HCT116 (cell line): ENCODE data around the gene DOP1B. TPM values are rescaled to one million over a fixed set of nuclear protein-coding genes. Genes with fewer than 3 reads are reported as not detected.

Experiments
- ATAC-seq: fragments of 200-7000 bp; cut with Tn5 transposase; 2 replicates; pipeline ENCODE4 v1.9.1; 2020; ENCODE audit warnings: mild to moderate bottlenecking, moderate library complexity
- BruUV-seq: library from RNA; stranded (reverse); fragments of 400-500 nt; replicated peaks from 2 replicates; lab custom pipeline; 2021; lab: Mats Ljungman, UMichigan
- CTCF ChIA-PET: fragments of 300-600 bp; sonication (Branson Sonifier 250); formaldehyde crosslinking; loops from one replicate; lab custom pipeline; 2021; ENCODE audit warnings: antibody characterized with exemption; lab: Charles Lee
- POLR2A ChIA-PET: fragments of 300-600, 350-600 bp; sonication (Branson Sonifier 250); formaldehyde crosslinking; loops from one replicate; lab custom pipeline; 2021; ENCODE audit warnings: antibody characterized with exemption; lab: Charles Lee
- RAD21 ChIA-PET, 2 experiments: fragments of 300-600 bp; sonication (Branson Sonifier 250); formaldehyde crosslinking; loops; one replicate each; lab custom pipeline; 2023; ENCODE audit warnings: low total read pairs in 2 of 2; ENCODE audit not compliant: uncharacterized antibody in 2 of 2, unreplicated experiment in 2 of 2, low non-redundant PET in 1 of 2; lab: Charles Lee
- DNase-seq: peaks from one replicate; pipeline ENCODE4 v3.0.0-alpha.2; 2010; ENCODE audit warnings: low read depth, low spot score
- H2AFZ ChIP-seq: fragments of 200-600 bp; shearing (Covaris generic), sonication (generic); 2 replicates; pipeline ENCODE4 v1.6.1; 2017; ENCODE audit warnings: low read depth, mixed run types, mixed read lengths, antibody characterized with exemption, low read length; ENCODE audit not compliant: poor library complexity, severe bottlenecking
- H3K27ac ChIP-seq: 2 replicates; pipeline ENCODE4 v1.5.1; 2012; ENCODE audit warnings: low read depth, low read length
- H3K27me3 ChIP-seq: fragments of 200-600 bp; sonication (generic); 2 replicates; pipeline ENCODE4 v1.6.1; 2016; ENCODE audit warnings: mixed run types, low read length, mixed read lengths; ENCODE audit not compliant: insufficient read depth
- H3K36me3 ChIP-seq, 2 experiments: fragments of 200-500 bp in 1 of 2; fragments of 200-600 bp in 1 of 2; sonication (Bioruptor generic) in 1 of 2; sonication (generic) in 1 of 2; 2 replicates each; pipeline versions ENCODE4 v1.5.1 to v1.6.1; 2014 to 2016; ENCODE audit warnings: low read length in 2 of 2, inconsistent platforms in 1 of 2, mixed read lengths in 1 of 2, mixed run types in 1 of 2; ENCODE audit not compliant: insufficient read depth in 2 of 2, control insufficient read depth in 1 of 2
- H3K4me1 ChIP-seq, 2 experiments: fragments of 200-600 bp in 1 of 2; sonication (generic) in 1 of 2; 2 replicates each; pipeline versions ENCODE4 v1.5.1 to v1.6.1; 2012 to 2017; ENCODE audit warnings: low read length in 2 of 2, inconsistent platforms in 1 of 2, mild to moderate bottlenecking in 1 of 2, mixed read lengths in 1 of 2, mixed run types in 1 of 2, moderate library complexity in 1 of 2; ENCODE audit not compliant: insufficient read depth in 2 of 2, control insufficient read depth in 1 of 2
- H3K4me2 ChIP-seq: fragments of 200-600 bp; sonication (generic); 2 replicates; pipeline ENCODE4 v1.6.1; 2017; ENCODE audit warnings: mixed run types, low read length, mixed read lengths
- H3K4me3 ChIP-seq, 2 experiments: fragments of 200-600 bp in 1 of 2; sonication (generic) in 1 of 2; replicated peaks in 1 of 2; 2 replicates each; pipeline ENCODE4 v1.5.1; 2011 to 2016; ENCODE audit warnings: low read length in 2 of 2, control low read depth in 1 of 2, low read depth in 1 of 2, mild to moderate bottlenecking in 1 of 2, mixed read lengths in 1 of 2, mixed run types in 1 of 2
- H3K79me2 ChIP-seq: fragments of 200-600 bp; sonication (generic); 2 replicates; pipeline ENCODE4 v1.6.1; 2017; ENCODE audit warnings: mild to moderate bottlenecking, mixed run types, low read length, moderate library complexity, mixed read lengths; ENCODE audit not compliant: insufficient read depth
- H3K9ac ChIP-seq: fragments of 200-600 bp; sonication (generic); 2 replicates; pipeline ENCODE4 v1.6.1; 2016; ENCODE audit warnings: low read length, mixed read lengths
- H3K9me2 ChIP-seq: fragments of 200-600 bp; sonication (generic), shearing (Covaris generic); 2 replicates; pipeline ENCODE4 v1.6.1; 2017; ENCODE audit warnings: mixed run types, mild to moderate bottlenecking, moderate library complexity; ENCODE audit not compliant: insufficient read depth
- H3K9me3 ChIP-seq, 2 experiments: fragments of 200-500 bp in 1 of 2; fragments of 200-600 bp in 1 of 2; sonication (Bioruptor generic) in 1 of 2; sonication (generic) in 1 of 2; 2 replicates each; pipeline ENCODE4 v1.6.1; 2014 to 2017; ENCODE audit warnings: low read length in 2 of 2, mixed read lengths in 2 of 2, inconsistent platforms in 1 of 2, low read depth in 1 of 2, mild to moderate bottlenecking in 1 of 2, mixed run types in 1 of 2, moderate library complexity in 1 of 2; ENCODE audit not compliant: control insufficient read depth in 1 of 2, insufficient read depth in 1 of 2
- H4K20me1 ChIP-seq: fragments of 200-600 bp; sonication (generic), shearing (Covaris generic); 2 replicates; pipeline ENCODE4 v1.6.1; 2017; ENCODE audit warnings: mixed run types, mild to moderate bottlenecking, moderate library complexity; ENCODE audit not compliant: insufficient read depth
- ATF3 ChIP-seq: IDR thresholded peaks from 2 replicates; pipeline ENCODE4 v1.6.1; 2012
- CBX3 ChIP-seq: IDR thresholded peaks from 2 replicates; pipeline ENCODE4 v1.6.1; 2012; ENCODE audit warnings: low read depth
- CEBPB ChIP-seq: IDR thresholded peaks from 2 replicates; pipeline ENCODE4 v1.6.1; 2012; ENCODE audit warnings: low read depth
- CTCF ChIP-seq, 3 experiments: fragments of 200-600 bp in 1 of 3; sonication (generic) in 1 of 3; IDR thresholded peaks in 2 of 3; conservative IDR thresholded peaks in 1 of 3; 2 replicates each; pipeline ENCODE4 v1.5.1; 2012 to 2017; ENCODE audit warnings: low read depth in 2 of 3, low read length in 2 of 3, antibody characterized with exemption in 1 of 3, borderline replicate concordance in 1 of 3, control low read depth in 1 of 3, mild to moderate bottlenecking in 1 of 3, mixed read lengths in 1 of 3, mixed run types in 1 of 3, moderate library complexity in 1 of 3; ENCODE audit not compliant: insufficient read depth in 1 of 3
- ELF1 ChIP-seq: IDR thresholded peaks from 2 replicates; pipeline ENCODE4 v1.6.1; 2012; ENCODE audit warnings: low read depth, borderline replicate concordance
- EZH2 ChIP-seq: fragments of 200-600 bp; sonication (generic); IDR thresholded peaks from 2 replicates; pipeline ENCODE4 v1.6.1; 2017; ENCODE audit warnings: antibody characterized with exemption, mixed run types
- FOSL1 ChIP-seq: IDR thresholded peaks from 2 replicates; pipeline ENCODE4 v1.6.1; 2012; ENCODE audit warnings: low read depth
- JUND ChIP-seq: IDR thresholded peaks from 2 replicates; pipeline ENCODE4 v1.6.1; 2012
- MAX ChIP-seq: IDR thresholded peaks from 2 replicates; pipeline ENCODE4 v1.6.1; 2012
- POLR2AphosphoS5 ChIP-seq: IDR thresholded peaks from 2 replicates; pipeline ENCODE4 v1.6.1; 2011; ENCODE audit warnings: mild to moderate bottlenecking, low read depth, low read length, moderate library complexity
- RAD21 ChIP-seq: IDR thresholded peaks from 2 replicates; pipeline ENCODE4 v1.6.1; 2012; ENCODE audit warnings: low read depth, mild to moderate bottlenecking
- REST ChIP-seq: IDR thresholded peaks from 2 replicates; pipeline ENCODE4 v1.6.1; 2012; ENCODE audit warnings: low read depth
- SIN3A ChIP-seq: IDR thresholded peaks from 2 replicates; pipeline ENCODE4 v1.6.1; 2012; ENCODE audit warnings: low read depth
- SP1 ChIP-seq: IDR thresholded peaks from 2 replicates; pipeline ENCODE4 v1.6.1; 2012; ENCODE audit warnings: low read depth
- SRF ChIP-seq: IDR thresholded peaks from 2 replicates; pipeline ENCODE4 v1.6.1; 2012; ENCODE audit warnings: low read depth
- TCF7L2 ChIP-seq: IDR thresholded peaks from 2 replicates; pipeline ENCODE4 v1.7.0; 2011; ENCODE audit warnings: borderline replicate concordance, inconsistent platforms; ENCODE audit not compliant: insufficient read depth, insufficient read length; ENCODE audit errors: extremely low read depth
- YY1 ChIP-seq: IDR thresholded peaks from 2 replicates; pipeline ENCODE4 v1.6.1; 2011; ENCODE audit warnings: low read length, low read depth, moderate library complexity, mild to moderate bottlenecking; ENCODE audit not compliant: insufficient replicate concordance; ENCODE audit errors: extremely low read depth
- ZNF274 ChIP-seq: fragments of 200-500 bp; sonication (Bioruptor generic); IDR thresholded peaks from 2 replicates; pipeline ENCODE4 v1.6.1; 2014; ENCODE audit warnings: mild to moderate bottlenecking, low read depth, low read length, inconsistent platforms
- intact Hi-C: fragments of 100-400 bp; cut with micrococcal nuclease; formaldehyde crosslinking; loops from 2 replicates; pipeline ENCODE4 v1.10.0; 2022
- total RNA-seq: library from RNA; stranded (reverse); gene quantifications from one replicate; pipeline ENCODE4 v1.2.1, GENCODE V29; 2021; ENCODE audit not compliant: unreplicated experiment

The DOP1B gene
- total RNA-seq, 1 experiment from 2014 or later: 15.4 TPM

GRCh38 chr21:36125512-36126207 is 31.0 kb upstream of the DOP1B start:
- H3K4me3 ChIP-seq: no peak overlapping the region
- no peaks in the 10 kb centered on the region for H3K9me2 ChIP-seq
- H3K4me2 ChIP-seq: peak overlapping the region; percentile 15
- TF ChIP-seq CBX3: no peak
- no peak for TF ChIP-seq SRF
- no peak for TF ChIP-seq SP1
- TF ChIP-seq ELF1: no peak
- no peak for TF ChIP-seq JUND
- TF ChIP-seq POLR2AphosphoS5: no peak
- TF ChIP-seq YY1: no peak
- no peak for TF ChIP-seq ZNF274
- no peak for TF ChIP-seq CEBPB
- TF ChIP-seq RAD21: peak; percentile 37; the same call in 1 of the 2 replicates
- no peak for TF ChIP-seq ATF3
- TF ChIP-seq CTCF (IDR thresholded peaks at IDR 0.05 in 2 of 3, conservative IDR thresholded peaks at IDR 0.05 in 1 of 3; ENCODE audit: borderline replicate concordance in 1 of 3, insufficient read depth in 1 of 3, low read depth in 2 of 3, low read length in 2 of 3): peak; percentile 33 to 97 (median 96); a peak in 5 of 6 replicates
- TF ChIP-seq SIN3A: no peak
- no peak for TF ChIP-seq FOSL1
- no peak for TF ChIP-seq MAX
- no peak for TF ChIP-seq EZH2
- TF ChIP-seq TCF7L2: no peak
- no peak for TF ChIP-seq REST
- H3K9ac ChIP-seq: no peak overlapping the region
- BruUV-seq: no TSS peak
- no peaks in the 10 kb centered on the region for H4K20me1 ChIP-seq
- intact Hi-C loops: no loop called here
- H3K36me3 ChIP-seq: no peaks in the 10 kb centered on the region
- ATAC-seq (peak; percentile 40; the same call in 1 of the 2 replicates), DNase-seq (no peak)
- H3K4me1 ChIP-seq: peaks cover 5 to 20% of the 10 kb centered on the region in 2 experiments; a peak in 3 of 4 replicates
- peak overlapping the region; percentile 85 for H2AFZ ChIP-seq
- no peaks in the 10 kb centered on the region for H3K27me3 ChIP-seq
- H3K27ac ChIP-seq: no peak overlapping the region
- no peaks in the 10 kb centered on the region for H3K9me3 ChIP-seq
- ChIA-PET CTCF (interaction anchor here (0.9 to 1.5 kb wide), 3 partner anchors 13 to 25 kb away, joined by 3 to 5 read pairs (median 4); no protein-coding TSS in a partner anchor), RAD21 (no interaction called here), POLR2A (no interaction called here)
- no peaks in the 10 kb centered on the region for H3K79me2 ChIP-seq
